ENCODE data around the gene IVD.

Gene IVD

DNA sequence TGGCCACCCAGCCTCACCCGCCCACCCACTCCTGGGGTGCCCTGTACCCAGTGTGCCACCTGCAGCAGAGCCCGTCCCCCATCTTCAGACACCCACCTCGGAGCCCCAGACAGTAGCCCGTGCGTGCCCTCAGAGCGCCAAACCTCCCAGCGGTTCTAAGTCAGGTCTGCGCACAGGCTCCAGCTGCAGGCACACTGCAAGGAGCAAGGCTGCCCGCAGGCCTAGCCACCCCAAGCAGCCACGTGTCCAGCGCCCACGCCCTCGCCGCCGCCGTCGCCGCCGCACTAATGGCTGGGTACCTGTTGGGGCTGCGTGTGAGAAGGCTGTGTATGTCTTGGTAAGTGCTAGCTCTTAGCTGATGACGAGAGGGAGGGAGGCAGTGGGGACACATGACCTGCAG is 56.4 kb downstream of the IVD start:
- no peak for DNase-seq

DNA sequence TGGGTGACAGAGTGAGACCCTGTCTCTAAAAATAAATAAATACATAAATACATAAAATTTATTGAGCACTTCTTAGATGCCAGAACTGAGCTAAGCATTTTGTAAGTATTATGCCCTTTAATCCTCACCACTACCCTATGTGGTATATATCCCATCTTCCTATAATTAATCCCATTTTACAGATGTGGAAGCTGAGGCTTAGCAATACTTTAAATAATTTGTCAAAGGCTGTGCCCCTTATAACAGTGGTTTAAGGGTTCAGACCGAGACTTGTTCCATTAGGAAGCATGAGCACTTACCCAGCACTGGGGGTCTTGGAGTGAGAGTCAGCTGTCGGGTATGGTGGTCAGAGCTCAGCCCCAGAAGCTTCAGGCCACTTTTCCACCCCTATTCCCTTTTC is 57.7 kb downstream of the IVD start:
- no peak for DNase-seq

DNA sequence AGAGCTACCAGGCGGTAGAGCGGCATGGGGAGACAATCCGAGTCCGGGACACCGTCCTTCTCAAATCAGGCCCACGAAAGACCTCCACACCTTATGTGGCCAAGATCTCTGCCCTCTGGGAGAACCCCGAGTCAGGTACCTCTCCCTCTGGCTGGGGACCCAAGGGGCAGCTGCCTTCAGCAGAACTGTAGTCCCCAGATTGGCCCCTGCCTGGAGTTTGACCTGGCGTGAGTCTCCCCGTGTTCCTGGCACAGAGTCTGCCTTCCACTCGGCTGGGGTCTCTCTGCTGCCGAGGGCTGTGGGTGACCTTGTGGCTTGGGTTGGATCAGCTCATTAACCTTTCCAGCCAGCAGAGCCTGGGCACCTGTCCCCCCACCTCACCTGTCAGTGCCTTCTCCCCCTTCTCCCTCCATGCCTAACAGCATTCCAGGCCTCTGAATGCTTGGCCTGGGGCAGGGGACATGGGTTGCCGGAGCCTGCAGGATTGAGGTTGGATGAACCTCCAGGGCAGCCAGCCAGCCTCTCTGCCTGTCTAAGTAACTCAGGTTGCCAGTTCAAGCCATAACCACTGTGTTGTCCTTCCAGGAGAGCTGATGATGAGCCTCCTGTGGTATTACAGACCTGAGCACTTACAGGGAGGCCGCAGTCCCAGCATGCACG is 58.4 kb downstream of the IVD start:
- no peak for DNase-seq

- DNase-seq = no peak
Measured at GRCh38 chr15:40464595-40465185, 59.1 kb downstream of the IVD start.

GRCh38 chr15:40465939-40466338 is 60.3 kb downstream of the IVD start:
- DNase-seq = no peak

DNA sequence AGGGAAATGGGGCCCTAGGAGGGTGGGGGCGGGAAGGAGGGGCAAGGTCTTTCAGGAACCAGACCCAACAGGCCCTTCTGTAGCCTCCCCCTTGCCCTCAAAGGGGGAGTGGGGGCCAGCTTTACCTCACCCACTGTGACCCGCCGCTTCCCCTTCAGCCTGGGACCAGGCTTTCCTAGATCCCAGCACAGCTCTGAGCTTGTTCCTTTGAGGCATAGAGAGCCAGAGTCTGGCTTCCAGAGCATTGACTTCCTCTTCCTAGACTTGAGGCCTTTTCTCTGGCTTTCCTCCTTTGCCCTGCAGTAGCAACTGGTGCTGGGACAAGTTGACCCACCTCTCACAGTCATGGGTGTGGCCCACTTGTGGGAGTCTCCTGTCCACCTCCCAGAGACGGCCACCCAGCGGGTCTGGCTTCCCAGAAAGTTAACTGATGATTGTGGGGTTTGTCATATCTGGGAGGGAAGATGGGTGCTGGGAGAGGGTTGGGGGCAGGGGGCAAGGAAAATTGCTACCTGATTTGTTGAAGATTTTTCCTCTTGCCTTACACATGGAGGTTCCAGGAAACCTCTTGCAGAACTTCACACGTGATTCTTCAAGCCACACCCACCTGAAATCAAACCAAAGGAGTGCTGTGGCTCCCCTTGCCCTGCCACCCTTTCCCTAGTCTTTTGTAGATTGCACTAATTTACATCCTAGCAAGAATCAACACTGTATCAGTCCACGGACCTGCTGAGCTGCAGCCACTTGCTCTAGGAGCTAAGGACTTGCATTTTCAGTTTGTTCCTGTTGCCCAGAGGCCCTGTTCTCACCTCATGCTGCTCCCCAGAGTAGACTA is 61.0 kb downstream of the IVD start:
- no peak for DNase-seq

GRCh38 chr15:40467261-40467615 is 61.6 kb downstream of the IVD start:
- DNase-seq = no peak

DNA sequence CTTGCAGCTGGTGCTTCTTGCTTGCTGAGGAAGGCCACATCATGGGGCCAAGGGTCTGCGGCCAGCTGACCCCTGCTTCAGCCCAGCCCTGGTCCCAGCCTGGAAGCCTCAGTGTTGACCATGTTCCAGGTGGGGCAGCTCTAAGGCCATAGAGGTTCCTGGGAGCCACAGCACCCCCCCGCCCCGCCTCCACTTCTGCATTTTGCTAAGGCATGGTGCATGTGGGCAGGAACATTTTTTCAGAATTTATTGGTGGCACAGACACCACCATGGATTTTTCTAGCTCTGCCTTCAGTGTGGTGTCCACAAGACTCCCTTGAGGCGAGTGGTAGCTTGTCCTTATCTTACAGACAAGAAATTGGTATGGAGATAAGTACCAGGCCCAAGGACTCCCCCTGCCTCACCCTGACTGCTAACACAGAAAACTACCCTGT is 63.3 kb downstream of the IVD start:
- DNase-seq = no peak

GRCh38 chr15:40469776-40470390 is 64.3 kb downstream of the IVD start:
- no peak for DNase-seq

- peak; percentile 31 for DNase-seq
Measured at GRCh38 chr15:40470423-40471104, 65.0 kb downstream of the IVD start, which contains the start of gene CHST14. CHST14 (plus strand) TSS chr15:40470984; CDS start chr15:40471214, 230 bp downstream.

All from NCI-H774 (cell line).